Neural cell (in vitro differentiated cells): ENCODE results near the gene GATAD2A.

Experiments used
- CTCF ChIP-seq: fragments of 450-650 bp; IDR thresholded peaks from 2 replicates; pipeline ENCODE4 v1.5.1; 2014; ENCODE audit warnings: antibody characterized with exemption, mild to moderate bottlenecking, moderate library complexity; ENCODE audit not compliant: poor library complexity, severe bottlenecking
- EP300 ChIP-seq: fragments of 450-650 bp; conservative IDR thresholded peaks from 2 replicates; pipeline ENCODE4 v1.6.1; 2014; ENCODE audit warnings: antibody characterized with exemption, mild to moderate bottlenecking, moderate library complexity; ENCODE audit not compliant: poor library complexity, severe bottlenecking
- POLR2AphosphoS5 ChIP-seq: IDR thresholded peaks from 2 replicates; pipeline ENCODE4 v1.6.1; 2012

DNA sequence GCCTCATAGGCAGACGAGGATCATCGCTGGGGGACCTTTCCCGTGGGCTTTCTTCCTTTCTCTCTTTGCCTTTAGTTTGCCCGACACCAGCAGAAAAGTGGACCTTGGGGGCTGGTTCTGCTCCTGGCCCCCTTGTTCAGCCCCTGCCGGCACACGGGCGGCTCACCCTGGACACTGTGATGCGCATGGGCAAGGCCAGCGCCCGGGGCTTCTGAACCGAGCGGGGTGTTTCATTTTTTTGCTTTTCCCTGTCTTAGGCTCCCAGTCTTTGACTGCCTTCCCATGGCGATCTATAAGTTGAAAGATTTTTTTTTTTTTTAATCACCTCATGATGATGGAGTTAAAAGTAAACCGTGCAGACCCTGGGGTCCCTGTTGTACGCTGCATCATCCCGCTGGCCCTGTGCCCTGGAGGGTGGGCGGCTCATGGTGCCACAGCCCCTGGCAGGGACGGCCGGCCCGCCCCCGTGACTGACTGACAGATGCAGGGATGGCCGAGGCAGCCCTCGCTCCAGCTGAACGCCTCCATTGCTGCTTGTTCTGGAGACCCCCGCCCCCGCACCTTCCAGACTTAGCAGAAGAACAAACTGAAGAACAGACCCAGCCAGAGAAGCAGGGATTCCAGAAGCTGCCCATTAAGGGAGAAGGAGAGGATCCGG, 100.3 kb downstream of the GATAD2A start:
- TF ChIP-seq CTCF (no peak), EP300 (no peak), POLR2AphosphoS5 (no peak)
